Limb (tissue), 2 donors: ENCODE measurements around the gene IGFBPL1.
"Not testable (repeated sequence)": the region's sequence is repeated elsewhere in the genome, so short reads cannot be mapped to it uniquely, and the experiment has no call there.

Experiments used
- DNase-seq, 2 donors: peaks; one replicate each; pipeline ENCODE4 v3.0.0-alpha.2; 2016; ENCODE audit errors: extremely low spot score in 2 of 2

The IGFBPL1 gene

GRCh38 chr9:38399191-38399590 lies 25.1 kb downstream of the IGFBPL1 start:
- not testable (repeated sequence) for DNase-seq

DNA sequence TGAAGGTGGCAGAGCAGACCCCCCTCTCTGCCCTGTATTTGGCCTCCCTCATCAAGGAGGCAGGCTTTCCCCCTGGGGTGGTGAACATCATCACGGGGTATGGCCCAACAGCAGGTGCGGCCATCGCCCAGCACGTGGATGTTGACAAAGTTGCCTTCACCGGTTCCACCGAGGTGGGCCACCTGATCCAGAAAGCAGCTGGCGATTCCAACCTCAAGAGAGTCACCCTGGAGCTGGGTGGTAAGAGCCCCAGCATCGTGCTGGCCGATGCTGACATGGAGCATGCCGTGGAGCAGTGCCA lies 27.9 kb downstream of the IGFBPL1 start:
- no peak for DNase-seq

DNA sequence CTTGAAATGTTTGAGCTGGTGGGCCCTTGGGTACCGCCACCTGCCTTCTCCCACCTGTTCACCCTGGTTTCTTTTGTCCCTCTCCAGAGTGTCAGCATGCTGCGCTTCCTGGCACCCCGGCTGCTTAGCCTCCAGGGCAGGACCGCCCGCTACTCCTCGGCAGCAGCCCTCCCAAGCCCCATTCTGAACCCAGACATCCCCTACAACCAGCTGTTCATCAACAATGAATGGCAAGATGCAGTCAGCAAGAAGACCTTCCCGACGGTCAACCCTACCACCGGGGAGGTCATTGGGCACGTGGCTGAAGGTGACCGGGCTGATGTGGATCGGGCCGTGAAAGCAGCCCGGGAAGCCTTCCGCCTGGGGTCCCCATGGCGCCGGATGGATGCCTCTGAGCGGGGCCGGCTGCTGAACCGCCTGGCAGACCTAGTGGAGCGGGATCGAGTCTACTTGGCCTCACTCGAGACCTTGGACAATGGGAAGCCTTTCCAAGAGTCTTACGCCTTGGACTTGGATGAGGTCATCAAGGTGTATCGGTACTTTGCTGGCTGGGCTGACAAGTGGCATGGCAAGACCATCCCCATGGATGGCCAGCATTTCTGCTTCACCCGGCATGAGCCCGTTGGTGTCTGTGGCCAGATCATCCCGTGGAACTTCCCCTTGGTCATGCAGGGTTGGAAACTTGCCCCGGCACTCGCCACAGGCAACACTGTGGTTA lies 28.4 kb downstream of the IGFBPL1 start:
- no peak for DNase-seq

DNA sequence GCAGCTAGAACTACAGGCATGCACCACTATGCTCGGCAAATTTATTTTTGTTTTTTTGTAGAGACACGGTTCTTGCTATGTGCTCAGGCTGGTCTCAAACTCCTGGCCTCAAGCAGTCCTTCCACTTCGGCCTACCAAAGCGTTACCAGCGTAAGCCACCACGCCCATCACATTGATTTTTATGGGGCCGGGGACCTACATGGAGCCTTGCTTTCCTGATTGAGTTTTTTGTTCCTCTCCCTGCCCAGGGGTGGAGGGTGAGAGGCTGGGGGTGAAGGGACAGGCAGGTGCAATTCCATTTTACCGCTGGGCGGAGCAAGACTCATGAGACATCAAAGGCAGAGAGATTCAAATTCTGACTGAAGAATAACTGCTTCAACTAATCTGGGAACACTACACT lies 29.8 kb downstream of the IGFBPL1 start:
- no peak for DNase-seq

DNA sequence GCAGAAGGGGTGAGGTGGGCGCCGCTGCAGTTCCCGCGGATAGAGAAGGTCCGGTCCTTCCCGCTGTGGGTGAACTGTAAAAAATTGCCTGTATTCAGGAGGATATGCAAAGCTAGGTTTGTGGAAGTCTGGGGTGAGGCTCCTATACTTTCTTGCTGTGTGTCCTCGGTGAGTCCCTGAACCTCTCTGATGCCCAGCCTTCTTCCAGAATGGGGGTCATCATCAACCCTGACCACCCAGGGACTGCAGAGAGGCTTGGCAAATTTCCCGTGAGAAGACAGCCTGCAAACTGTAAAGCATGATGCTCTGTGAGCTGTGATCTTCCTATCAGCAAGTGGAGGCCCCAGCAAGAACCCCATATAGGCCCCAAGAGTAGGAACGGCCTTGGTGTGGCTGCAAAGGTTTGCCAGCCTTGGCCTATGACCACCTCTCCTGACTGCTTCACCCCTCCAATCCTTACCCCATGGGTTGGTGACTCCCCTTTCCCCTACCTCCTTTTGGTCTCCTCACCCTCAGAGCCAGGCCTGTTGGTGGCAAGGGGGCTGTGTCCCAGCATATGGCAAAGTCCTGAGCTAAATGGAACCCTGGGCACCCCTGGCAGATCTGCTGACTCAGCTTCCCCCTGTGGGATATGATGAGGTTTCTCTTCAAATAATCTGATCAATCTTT lies 31.0 kb downstream of the IGFBPL1 start:
- DNase-seq: no peak

- peak; percentile 87 for DNase-seq
These were observed 31.8 kb downstream of the IGFBPL1 start, which contains the start of gene ALDH1B1 for GRCh38 chr9:38392235-38393127. ALDH1B1 (plus strand) TSS chr9:38392702; CDS start chr9:38395749, 3,047 bp downstream.

- DNase-seq: no peak
These were observed 32.8 kb downstream of the IGFBPL1 start for GRCh38 chr9:38391278-38392118.

GRCh38 chr9:38390851-38391250 lies 33.4 kb downstream of the IGFBPL1 start:
- no peak for DNase-seq

- no peak for DNase-seq
These were observed 33.8 kb downstream of the IGFBPL1 start for GRCh38 chr9:38390442-38390841.

GRCh38 chr9:38389313-38389712 lies 34.9 kb downstream of the IGFBPL1 start:
- DNase-seq: no peak

DNA sequence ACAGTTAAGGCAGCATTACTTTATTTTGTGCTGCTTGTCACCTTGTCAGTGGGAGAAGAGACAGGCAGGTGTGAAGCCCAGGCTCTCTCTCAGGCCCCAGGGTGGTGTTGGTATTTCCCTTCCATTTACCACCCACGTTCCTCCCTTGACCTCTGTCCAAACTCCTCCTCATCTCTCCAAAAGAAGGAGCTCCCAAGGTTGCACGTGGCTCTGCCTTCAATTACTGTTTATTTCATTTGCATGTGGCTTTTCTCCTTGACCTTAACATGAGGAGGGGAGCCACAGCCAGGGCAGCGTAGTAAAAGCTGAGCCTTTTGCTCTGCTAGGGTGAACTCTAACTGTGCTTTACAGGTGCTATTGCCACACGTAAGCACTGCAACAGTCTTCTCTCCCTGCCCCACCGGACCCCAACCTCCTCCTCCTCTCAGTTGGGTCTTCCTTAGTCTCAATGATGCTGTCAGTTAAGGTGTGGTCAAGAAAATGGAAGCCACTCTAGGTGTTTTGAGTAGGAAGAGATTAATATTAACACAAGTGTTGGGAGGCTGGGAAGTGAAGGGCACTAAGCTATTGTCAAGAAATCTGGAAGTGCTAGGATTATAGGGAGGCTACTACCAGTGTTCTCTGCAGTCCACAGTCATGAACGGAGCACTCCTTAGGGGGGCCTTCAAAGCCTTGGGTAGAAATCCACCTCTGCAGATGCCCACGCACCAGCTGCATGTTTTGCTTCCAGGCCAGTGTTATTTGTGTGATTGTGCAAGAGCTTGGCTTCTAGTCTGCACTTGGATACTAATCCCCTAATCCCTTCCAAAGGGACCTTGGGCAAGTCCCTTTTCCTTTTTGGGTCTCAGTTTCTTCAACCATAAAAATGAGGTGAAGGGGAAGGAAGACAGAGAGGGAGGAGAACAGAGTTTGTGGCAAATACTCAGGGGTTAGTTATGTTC lies 35.7 kb downstream of the IGFBPL1 start:
- no peak for DNase-seq

GRCh38 chr9:38387751-38388150 lies 36.5 kb downstream of the IGFBPL1 start:
- DNase-seq: no peak

GRCh38 chr9:38387066-38387465 lies 37.2 kb downstream of the IGFBPL1 start:
- no peak for DNase-seq

DNA sequence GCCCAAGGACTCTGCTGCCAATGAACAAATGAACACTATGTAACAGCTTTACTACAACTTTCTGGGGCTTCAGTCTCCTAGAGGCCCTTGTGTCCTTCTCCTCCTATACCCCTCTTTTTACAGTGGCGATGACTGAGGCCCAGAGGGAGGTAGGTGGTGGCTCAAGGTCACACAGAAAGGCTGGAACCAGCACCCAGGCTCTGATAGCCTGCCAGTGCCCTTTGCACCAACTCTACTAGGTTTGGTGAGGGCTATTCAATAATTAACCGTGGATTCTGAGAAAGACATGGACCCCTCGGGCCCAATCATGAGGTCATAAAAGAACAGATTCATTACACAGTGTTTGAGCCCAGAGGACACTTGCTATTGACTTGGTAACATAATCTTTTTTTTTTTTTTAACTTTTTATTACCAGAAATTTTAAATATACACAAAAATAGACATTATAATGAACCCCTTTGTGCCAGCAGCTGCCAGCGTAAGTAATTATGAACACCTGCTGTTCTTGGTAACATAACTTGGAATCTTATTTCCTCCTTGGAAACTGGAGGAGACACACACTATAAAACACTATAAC lies 37.8 kb downstream of the IGFBPL1 start:
- peak in 1 of 2 donors; percentile 40 for DNase-seq

DNA sequence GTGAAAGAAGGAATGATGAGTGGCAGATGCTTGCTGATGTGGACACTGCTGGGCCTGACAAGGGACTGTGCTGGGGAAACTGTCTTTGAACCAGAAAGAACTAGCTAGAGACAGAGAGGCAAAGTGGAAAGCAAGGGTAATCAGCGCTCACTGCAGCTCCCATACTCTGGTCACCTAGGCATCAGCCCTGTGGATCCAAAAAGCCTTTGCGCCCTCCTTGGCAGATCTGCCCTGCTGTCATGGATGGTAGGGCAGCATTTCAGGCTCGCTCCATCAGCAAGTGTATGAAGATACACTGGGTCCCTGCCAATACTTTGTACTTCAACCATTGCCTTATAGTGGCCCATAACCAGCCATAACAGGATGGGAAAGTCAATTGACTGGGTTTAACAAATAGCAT lies 38.4 kb downstream of the IGFBPL1 start:
- DNase-seq: no peak

GRCh38 chr9:38384990-38385848 lies 39.0 kb downstream of the IGFBPL1 start:
- DNase-seq: no peak

GRCh38 chr9:38382141-38382540 lies 42.1 kb downstream of the IGFBPL1 start:
- DNase-seq: no peak

DNA sequence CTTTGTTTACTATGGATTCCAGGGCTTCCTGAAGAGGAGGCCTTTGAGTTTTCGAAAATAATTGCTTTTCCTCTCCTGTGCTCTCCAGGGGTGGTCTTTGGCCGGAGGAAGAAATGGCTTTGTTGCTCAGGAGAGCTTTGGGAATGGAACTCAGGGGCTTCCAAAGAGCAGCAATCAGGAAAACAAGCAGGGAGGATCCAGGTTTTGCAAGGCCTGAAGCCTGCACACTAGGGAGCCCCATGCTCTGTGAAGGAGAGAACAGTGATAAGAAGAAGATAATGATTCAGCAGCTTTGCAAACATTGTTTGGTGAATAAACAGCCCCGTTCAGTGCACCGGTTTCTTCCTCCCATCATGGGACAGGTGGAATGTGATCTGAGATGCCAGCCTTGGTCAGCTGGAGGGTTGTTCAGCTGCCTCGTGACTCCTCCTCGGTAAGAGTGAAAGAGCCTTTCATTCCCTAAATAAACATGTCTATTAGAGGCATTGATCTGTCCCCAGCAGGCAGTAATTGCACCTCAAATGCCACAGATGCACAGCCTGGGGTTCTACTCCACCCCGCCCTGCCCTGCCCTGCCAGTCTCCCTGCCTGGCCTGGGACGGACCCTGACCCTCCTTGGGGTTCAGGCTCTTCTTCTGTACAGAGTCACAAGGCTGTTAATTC lies 43.3 kb downstream of the IGFBPL1 start:
- no peak for DNase-seq
